Endothelial cell of umbilical vein (primary cell): ENCODE results near the gene HIVEP1. TPM values are rescaled to one million over a fixed set of nuclear protein-coding genes. Genes with fewer than 3 reads are reported as not detected.

Source experiments
- BruUV-seq: library from RNA; stranded (reverse); fragments of 400-500 nt; replicated peaks from 2 replicates; lab custom pipeline; 2021; lab: Mats Ljungman, UMichigan
- CTCF ChIA-PET: fragments of 300-600, 350-600 bp; sonication (Branson Sonifier 250); formaldehyde crosslinking; loops from one replicate; lab custom pipeline; 2021; ENCODE audit warnings: antibody characterized with exemption, inconsistent platforms; lab: Charles Lee
- POLR2A ChIA-PET: fragments of 300-600, 350-600 bp; sonication (Branson Sonifier 250); formaldehyde crosslinking; loops from one replicate; lab custom pipeline; 2021; ENCODE audit warnings: antibody characterized with exemption, inconsistent platforms; lab: Charles Lee
- DNase-seq: peaks from one replicate; pipeline ENCODE4 v3.0.0-alpha.2; 2011; ENCODE audit warnings: low read depth, low spot score
- FAIRE-seq: peaks from 2 replicates; lab custom pipeline; 2011; peaks lifted over from hg19 to GRCh38; lab: Jason Lieb, UNC
- H2AFZ ChIP-seq: 2 replicates; pipeline ENCODE4 v1.6.0; 2012; ENCODE audit warnings: low read depth, low read length, control low read depth, inconsistent platforms
- H3K27ac ChIP-seq: 2 replicates; pipeline ENCODE4 v1.5.1; 2011; ENCODE audit warnings: low read depth, mild to moderate bottlenecking, control low read depth, low read length, moderate library complexity; ENCODE audit not compliant: insufficient read depth
- H3K27me3 ChIP-seq, 2 experiments: 2 replicates each; pipeline versions ENCODE4 v1.6.0 to v1.6.1; 2011; ENCODE audit warnings: low read length in 2 of 2, mixed read lengths in 1 of 2; ENCODE audit not compliant: control insufficient read depth in 2 of 2, insufficient read depth in 2 of 2
- H3K36me3 ChIP-seq, 2 experiments: 2 replicates in 1 of 2; 3 replicates in 1 of 2; pipeline ENCODE4 v1.5.1; 2011; ENCODE audit warnings: low read length in 2 of 2, mild to moderate bottlenecking in 1 of 2, moderate library complexity in 1 of 2; ENCODE audit not compliant: control insufficient read depth in 2 of 2, insufficient read depth in 2 of 2; ENCODE audit errors: extremely low read depth in 1 of 2
- H3K4me1 ChIP-seq: 3 replicates; pipeline ENCODE4 v1.5.1; 2011; ENCODE audit warnings: mild to moderate bottlenecking, low read length; ENCODE audit not compliant: control insufficient read depth, insufficient read depth; ENCODE audit errors: extremely low read depth
- H3K4me2 ChIP-seq: 2 replicates; pipeline ENCODE4 v1.6.1; 2011; ENCODE audit warnings: low read length, control low read depth, mixed read lengths; ENCODE audit not compliant: insufficient read depth
- H3K4me3 ChIP-seq, 3 experiments: fragments of 200-600 bp in 1 of 3; sonication (generic), shearing (Covaris generic) in 1 of 3; replicated peaks in 1 of 3; 2 replicates each; pipeline ENCODE4 v1.5.1; 2011 to 2016; ENCODE audit warnings: control low read depth in 3 of 3, low read length in 3 of 3, mild to moderate bottlenecking in 2 of 3, inconsistent platforms in 1 of 3, low read depth in 1 of 3, moderate library complexity in 1 of 3; ENCODE audit not compliant: insufficient read depth in 1 of 3
- H3K79me2 ChIP-seq: 2 replicates; pipeline ENCODE4 v1.6.0; 2012; ENCODE audit warnings: low read length, inconsistent platforms; ENCODE audit not compliant: control insufficient read depth, insufficient read depth
- H3K9ac ChIP-seq: replicated peaks from 2 replicates; pipeline ENCODE3; 2011; ENCODE audit warnings: low read length, control low read depth; ENCODE audit not compliant: insufficient read depth; ENCODE audit errors: extremely low read depth
- H3K9me1 ChIP-seq: replicated peaks from 3 replicates; pipeline ENCODE4 v1.6.0; 2011; ENCODE audit warnings: mild to moderate bottlenecking, low read length; ENCODE audit not compliant: control insufficient read depth, insufficient read depth; ENCODE audit errors: extremely low read depth
- H3K9me3 ChIP-seq: replicated peaks from 2 replicates; pipeline ENCODE4 v1.5.1; 2012; ENCODE audit warnings: low read length, inconsistent platforms; ENCODE audit not compliant: control insufficient read depth, insufficient read depth
- H4K20me1 ChIP-seq: replicated peaks from 2 replicates; pipeline ENCODE3; 2011; ENCODE audit warnings: mild to moderate bottlenecking, low read length; ENCODE audit not compliant: control insufficient read depth, insufficient read depth; ENCODE audit errors: extremely low read depth
- EZH2 ChIP-seq: IDR thresholded peaks from 2 replicates; pipeline ENCODE4 v1.6.1; 2012; ENCODE audit warnings: borderline replicate concordance, low read depth, mild to moderate bottlenecking, moderate library complexity, low read length, inconsistent platforms; ENCODE audit not compliant: severe bottlenecking
- FOS ChIP-seq: IDR thresholded peaks from 2 replicates; pipeline ENCODE4 v1.6.1; 2011; ENCODE audit warnings: mild to moderate bottlenecking, low read length, moderate library complexity, borderline replicate concordance; ENCODE audit not compliant: insufficient read depth
- GATA2 ChIP-seq: IDR thresholded peaks from 2 replicates; pipeline ENCODE4 v1.7.0; 2011; ENCODE audit warnings: low read depth, mild to moderate bottlenecking, moderate library complexity, mixed read lengths, low read length; ENCODE audit not compliant: insufficient read length, insufficient read depth
- JUN ChIP-seq: IDR thresholded peaks from 2 replicates; pipeline ENCODE4 v1.6.1; 2011; ENCODE audit warnings: borderline replicate concordance, low read depth; ENCODE audit not compliant: insufficient read length, insufficient read depth
- MYC ChIP-seq: IDR thresholded peaks from one replicate; pipeline ENCODE4 v1.6.1; 2011; ENCODE audit warnings: mild to moderate bottlenecking, low read depth, low read length
- POLR2A ChIP-seq: IDR thresholded peaks from 2 replicates; pipeline ENCODE4 v1.6.1; 2012; ENCODE audit warnings: low read depth, mild to moderate bottlenecking, control low read depth, low read length
- POLR2AphosphoS5 ChIP-seq: IDR thresholded peaks from 2 replicates; pipeline ENCODE4 v1.6.1; 2012; ENCODE audit warnings: low read depth, mild to moderate bottlenecking, control low read depth, low read length, moderate library complexity; ENCODE audit not compliant: insufficient read depth
- dilution Hi-C: fragments of 300-500 bp; cut with MboI; formaldehyde crosslinking; loops from one replicate; pipeline ENCODE4 v1.15.0; 2019; ENCODE audit warnings: low sequenced_read_pairs; ENCODE audit not compliant: extremely low pct_ligation_motif_present
- intact Hi-C: fragments of 100-400 bp; cut with micrococcal nuclease; formaldehyde crosslinking; loops from one replicate; pipeline ENCODE4 v1.10.0; 2022
- polyA plus RNA-seq, 4 experiments: library from polyadenylated mRNA; depleted of rRNA in 3 of 4; stranded (reverse) in 3 of 4; unstranded in 1 of 4; fragments of >200 nt; gene quantifications; 2 replicates each; pipeline versions ENCODE4 v1.2.1 to v1.2.3, GENCODE V29; 2011 to 2012; ENCODE audit warnings: missing spikeins in 1 of 4
- total RNA-seq: library from RNA; stranded (reverse); gene quantifications from 2 replicates; pipeline ENCODE4 v1.2.3, GENCODE V29; 2021
- TF ChIP-seq, protein P1 (sequence below), 2 donors: IDR thresholded peaks; 1 replicate in 1 of 2; 2 replicates in 1 of 2; pipeline ENCODE4 v1.5.1; 2011; ENCODE audit warnings: low read length in 2 of 2, mild to moderate bottlenecking in 2 of 2, moderate library complexity in 2 of 2, control low read depth in 1 of 2, inconsistent platforms in 1 of 2, low read depth in 1 of 2; ENCODE audit not compliant: insufficient read depth in 1 of 2; ENCODE audit errors: extremely low read depth in 1 of 2
- TF ChIP-seq, protein P2 (sequence below): IDR thresholded peaks from 2 replicates; pipeline ENCODE4 v1.6.1; 2011; ENCODE audit not compliant: insufficient read depth, insufficient read length

HIVEP1 gene
- total and polyA plus RNA-seq, 2 donors (not counting 3 experiments of a cell fraction or from before 2014, with no cell fraction given), result 33.5 to 49.2 TPM

GRCh38 chr6:12173181-12173580 is 161.1 kb downstream of the HIVEP1 start:
- Histone ChIP-seq H3K4me1 (no peaks in the 10 kb centered on the region), H3K9me3 (no peaks in the 10 kb centered on the region), H2AFZ (no peak overlapping the region), H3K79me2 (no peaks in the 10 kb centered on the region), H3K9me1 (no peaks in the 10 kb centered on the region), H4K20me1 (no peaks in the 10 kb centered on the region), H3K4me2 (no peak overlapping the region), H3K27me3 (no peaks in the 10 kb centered on the region), H3K9ac (no peak overlapping the region), H3K4me3 (no peak overlapping the region), H3K27ac (no peak overlapping the region), H3K36me3 (no peaks in the 10 kb centered on the region)
- CTCF ChIA-PET, result no interaction called here
- DNase-seq, result no peak
- POLR2A ChIA-PET, result no interaction called here
- FAIRE-seq, result no peak
- dilution Hi-C loops (no loop called here), intact Hi-C loops (no loop called here)
- BruUV-seq, result no TSS peak
- TF ChIP-seq POLR2A (no peak), MYC (no peak), EZH2 (no peak), FOS (no peak), POLR2AphosphoS5 (no peak), JUN (no peak), GATA2 (no peak)
- TF ChIP-seq, protein P1, sequence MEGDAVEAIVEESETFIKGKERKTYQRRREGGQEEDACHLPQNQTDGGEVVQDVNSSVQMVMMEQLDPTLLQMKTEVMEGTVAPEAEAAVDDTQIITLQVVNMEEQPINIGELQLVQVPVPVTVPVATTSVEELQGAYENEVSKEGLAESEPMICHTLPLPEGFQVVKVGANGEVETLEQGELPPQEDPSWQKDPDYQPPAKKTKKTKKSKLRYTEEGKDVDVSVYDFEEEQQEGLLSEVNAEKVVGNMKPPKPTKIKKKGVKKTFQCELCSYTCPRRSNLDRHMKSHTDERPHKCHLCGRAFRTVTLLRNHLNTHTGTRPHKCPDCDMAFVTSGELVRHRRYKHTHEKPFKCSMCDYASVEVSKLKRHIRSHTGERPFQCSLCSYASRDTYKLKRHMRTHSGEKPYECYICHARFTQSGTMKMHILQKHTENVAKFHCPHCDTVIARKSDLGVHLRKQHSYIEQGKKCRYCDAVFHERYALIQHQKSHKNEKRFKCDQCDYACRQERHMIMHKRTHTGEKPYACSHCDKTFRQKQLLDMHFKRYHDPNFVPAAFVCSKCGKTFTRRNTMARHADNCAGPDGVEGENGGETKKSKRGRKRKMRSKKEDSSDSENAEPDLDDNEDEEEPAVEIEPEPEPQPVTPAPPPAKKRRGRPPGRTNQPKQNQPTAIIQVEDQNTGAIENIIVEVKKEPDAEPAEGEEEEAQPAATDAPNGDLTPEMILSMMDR (IDR thresholded peaks at IDR 0.05; ENCODE audit: extremely low read depth in 1 of 2, insufficient read depth in 1 of 2, low read depth in 1 of 2, low read length in 2 of 2), result no peak
- TF ChIP-seq, protein P2, sequence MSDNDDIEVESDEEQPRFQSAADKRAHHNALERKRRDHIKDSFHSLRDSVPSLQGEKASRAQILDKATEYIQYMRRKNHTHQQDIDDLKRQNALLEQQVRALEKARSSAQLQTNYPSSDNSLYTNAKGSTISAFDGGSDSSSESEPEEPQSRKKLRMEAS, result no peak
